GM18526 (cell line): ENCODE results near the gene FZR1.

Source experiments
- POLR2A ChIP-seq: IDR thresholded peaks from 3 replicates; pipeline ENCODE4 v1.6.1; 2011; ENCODE audit not compliant: insufficient read length; ENCODE audit errors: extremely low read depth

Gene FZR1

DNA sequence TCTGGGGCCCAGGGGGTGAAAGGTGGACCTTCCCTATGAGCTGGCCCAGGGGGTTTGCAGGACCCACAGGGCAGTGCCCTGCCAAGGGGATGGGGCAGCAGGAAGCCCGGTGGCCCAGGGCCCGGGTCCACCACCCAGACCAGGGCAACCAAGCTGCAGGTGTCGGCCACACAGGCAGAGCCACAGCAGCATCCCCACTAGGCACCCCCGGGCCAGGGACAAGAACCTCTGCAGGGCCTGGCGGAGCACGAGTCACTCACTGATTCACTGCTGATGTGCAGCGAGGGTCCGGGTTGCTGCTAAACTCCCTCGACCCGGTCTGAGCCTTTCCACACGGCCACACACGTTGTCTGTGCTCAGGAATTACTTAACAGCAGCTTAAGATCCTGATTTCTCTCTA lies 8.8 kb downstream of the FZR1 start:
- TF ChIP-seq POLR2A: no peak

DNA sequence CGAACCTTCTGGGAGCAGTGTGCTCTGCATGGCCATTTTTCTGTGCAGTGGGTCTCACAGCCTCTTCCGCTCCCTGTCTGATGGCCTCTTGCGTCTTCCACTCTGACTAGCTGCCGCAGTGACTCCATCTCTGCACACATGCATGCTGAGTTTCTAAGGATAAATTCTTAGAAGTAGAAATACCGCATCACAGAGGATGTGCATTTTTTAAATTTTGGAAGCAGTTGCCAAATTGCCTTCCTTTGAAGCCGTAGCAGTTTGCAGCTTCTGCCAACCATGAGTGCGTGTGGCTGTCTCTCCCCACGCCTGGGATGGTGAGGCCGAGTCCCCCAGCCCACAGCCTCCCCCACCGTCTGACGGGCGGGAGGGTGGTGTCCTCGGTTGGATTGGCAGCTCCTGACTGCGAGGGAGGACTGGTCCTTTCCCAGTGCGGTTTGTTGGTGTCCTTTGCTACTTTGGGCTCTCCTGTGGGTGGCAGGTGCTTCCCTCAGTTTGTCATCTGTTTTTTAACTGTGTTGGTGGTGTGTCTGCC lies 9.8 kb downstream of the FZR1 start:
- no peak for TF ChIP-seq POLR2A

DNA sequence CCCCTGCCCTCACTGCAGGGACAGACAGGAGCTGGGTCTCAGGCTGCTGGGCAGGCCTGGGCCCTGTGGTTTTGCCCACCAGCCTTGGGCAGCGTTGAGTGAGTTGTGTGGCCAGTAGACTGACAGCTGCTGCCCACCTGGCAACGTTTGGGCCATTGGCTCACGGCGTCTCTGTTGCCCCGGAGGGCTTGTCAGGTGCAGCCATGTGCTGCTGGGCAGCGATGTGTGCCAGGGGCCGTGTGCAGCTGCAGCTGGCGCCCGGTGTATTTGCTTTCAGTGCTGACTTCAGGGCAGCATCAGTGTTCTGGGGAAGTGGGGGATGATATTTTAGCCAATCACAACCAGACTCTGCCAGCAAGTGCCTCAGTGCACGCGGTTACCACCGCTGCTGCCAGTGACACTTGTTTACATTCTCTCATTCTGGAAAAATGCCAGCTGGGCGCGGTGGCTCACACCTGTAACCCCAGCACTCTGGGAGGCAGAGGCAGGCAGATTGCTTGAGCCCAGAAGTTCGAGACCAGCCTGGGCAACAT lies 10.6 kb downstream of the FZR1 start:
- TF ChIP-seq POLR2A: no peak

DNA sequence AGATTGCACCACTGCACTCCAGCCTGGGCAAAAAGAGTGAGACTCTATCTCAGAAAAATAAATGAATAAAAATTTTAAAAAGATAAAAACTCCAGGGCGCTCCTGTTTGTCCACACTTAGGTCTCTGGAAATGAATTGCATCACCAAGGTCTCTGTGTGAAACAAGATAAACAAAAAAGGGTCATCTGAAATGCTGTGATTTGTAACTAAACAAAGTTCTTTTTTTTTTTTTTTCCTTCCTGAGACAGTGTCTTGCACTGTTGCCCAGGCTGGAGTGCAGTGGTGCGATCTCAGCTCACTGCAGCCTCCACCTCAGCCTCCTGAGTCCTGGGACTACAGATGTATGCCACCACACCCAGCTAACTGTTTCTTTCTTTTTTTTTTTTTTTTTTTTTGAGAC lies 11.5 kb downstream of the FZR1 start:
- no peak for TF ChIP-seq POLR2A

DNA sequence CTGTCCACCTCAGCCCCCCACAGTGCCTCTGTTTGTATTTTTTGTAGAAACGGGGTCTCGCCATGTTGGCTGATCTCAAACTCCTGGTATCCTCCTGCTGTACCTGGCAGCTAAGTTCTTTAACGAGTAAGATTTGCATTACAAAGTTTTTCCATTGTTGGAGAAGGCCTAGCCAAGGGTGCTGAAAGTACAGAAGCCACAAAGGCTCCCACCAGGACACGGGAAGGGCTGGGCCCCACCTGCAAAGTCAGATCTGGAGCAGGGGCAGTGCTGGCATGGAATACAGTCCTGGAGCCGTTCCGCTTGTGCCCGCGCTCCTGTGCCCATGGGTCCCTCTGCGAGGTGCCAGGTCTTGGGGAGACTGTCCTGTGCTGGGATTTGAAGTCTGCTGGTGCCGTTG lies 12.1 kb downstream of the FZR1 start:
- no peak for TF ChIP-seq POLR2A

DNA sequence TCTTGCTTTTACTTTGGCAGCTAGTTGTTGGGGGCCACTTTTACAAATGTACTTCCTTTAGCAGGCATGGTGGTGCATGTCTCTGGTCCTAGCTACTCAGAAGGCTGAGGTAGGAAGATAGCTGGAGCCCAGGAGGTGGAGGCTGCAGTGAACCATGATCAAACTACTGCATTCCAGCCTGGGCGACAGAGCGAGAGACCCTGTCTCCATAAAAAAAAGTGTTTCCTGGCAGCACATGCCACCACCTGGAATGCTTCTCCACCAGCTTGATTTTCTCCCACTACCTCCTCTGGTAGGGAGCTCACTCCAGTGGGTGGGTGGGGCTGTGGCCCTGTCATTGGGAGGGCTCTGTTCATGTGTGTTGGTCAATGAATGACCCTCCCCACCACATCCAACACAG lies 12.5 kb downstream of the FZR1 start:
- TF ChIP-seq POLR2A: no peak

GRCh38 chr19:3519126-3519525 lies 13.0 kb downstream of the FZR1 start:
- no peak for TF ChIP-seq POLR2A

- TF ChIP-seq POLR2A: no peak
Observed at GRCh38 chr19:3520166-3521103, 14.3 kb downstream of the FZR1 start.

DNA sequence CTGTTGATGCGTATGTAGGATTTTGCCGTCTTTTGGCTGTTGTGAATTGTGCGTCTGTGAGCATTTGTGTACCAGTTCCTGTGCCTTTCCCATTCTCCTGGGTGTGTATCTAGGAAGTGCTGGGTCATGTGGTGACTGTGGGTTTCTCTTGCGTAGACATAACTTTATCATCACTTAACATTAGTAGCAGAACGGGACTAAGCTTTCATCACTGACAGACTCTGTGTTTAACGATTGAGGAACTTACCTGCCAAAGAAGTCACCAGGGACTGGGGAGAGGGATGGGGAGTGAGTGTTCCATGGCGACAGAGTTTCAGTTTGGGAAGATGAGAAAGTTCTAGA lies 15.0 kb downstream of the FZR1 start:
- TF ChIP-seq POLR2A: no peak

DNA sequence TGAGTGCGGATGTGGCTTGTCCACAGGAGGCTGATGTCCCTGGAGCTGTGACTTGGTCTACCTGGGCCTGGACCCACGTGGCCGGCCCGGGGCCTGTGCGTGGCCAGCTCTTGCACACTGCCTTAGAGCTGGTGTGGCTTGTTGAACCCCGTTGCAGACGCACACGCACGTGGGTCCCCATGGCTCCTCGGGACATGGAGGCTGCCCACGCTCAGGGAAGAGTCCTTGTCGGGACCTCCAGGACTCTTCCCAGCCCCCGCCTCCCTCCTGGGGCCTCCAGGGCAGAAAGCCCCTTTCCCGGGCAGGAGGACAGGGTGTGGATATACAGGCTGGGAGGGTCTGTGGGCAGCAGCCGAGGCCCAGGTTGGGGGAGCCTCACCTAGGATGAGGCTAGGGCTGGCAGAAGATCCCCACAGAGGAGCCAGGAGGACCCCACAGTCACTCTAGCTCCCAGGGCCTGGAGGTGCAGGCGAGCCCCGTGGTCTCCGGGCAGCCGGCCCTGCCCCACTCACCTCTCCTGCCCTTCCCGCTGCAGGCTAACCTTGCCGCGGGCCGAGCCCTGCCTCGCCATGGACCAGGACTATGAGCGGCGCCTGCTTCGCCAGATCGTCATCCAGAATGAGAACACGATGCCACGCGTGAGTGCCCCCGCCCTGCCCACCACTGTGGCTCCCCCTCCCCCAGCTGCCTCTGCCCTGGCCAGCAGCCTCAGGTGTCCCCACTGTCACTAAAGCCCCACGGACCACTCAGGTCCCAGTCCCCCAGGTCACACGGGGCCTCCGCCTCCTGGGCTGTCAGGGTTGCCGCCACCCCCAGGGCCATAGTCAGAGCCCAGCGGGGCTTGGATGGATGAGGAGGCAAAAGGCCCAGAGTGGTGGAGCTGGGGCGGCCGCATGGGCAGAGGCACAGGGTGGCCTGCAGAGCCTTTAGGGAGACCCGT lies 16.6 kb downstream of the FZR1 start:
- TF ChIP-seq POLR2A: no peak

GRCh38 chr19:3523361-3524077 lies 17.4 kb downstream of the FZR1 start:
- no peak for TF ChIP-seq POLR2A

DNA sequence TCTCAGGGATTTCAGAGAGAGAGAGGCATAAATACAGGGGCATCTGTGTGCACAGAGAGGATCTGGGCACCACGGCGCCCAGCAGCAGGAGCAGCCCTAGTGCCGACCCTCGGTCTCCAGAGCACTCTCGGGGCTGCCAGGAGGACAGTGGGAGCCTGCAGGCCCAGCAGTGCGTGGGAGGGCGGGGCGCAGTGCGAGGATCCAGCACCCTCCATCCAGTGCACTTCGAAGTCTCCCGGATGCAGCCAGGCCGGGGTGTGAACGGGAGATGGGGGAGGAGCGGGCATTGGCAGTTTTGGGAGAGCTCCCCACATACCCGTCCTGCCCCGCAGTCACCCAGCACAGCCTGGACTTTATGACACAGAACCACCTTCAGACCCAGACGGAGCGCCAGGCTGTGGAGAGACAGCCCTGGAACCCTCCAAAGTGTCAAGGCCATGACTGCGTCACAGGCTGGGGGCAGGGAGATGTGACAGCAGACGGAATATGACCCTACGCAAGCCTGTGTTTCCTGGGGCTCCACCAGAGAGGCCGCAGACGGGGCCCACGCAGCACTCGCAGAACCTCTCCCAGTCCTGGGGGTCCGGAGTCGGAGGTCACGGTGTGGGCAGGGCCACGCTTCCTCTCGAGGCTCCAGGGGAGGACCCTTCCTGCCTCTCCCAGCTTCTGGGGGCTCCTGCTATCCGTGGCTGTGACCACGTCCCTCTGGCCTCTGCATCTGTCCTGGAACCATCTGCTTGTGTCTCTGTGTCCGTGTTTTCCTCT lies 18.1 kb downstream of the FZR1 start:
- no peak for TF ChIP-seq POLR2A

- TF ChIP-seq POLR2A: no peak
Observed at GRCh38 chr19:3524904-3525451, 18.9 kb downstream of the FZR1 start.
